Motor neuron (in vitro differentiated cells): Measurements from ENCODE around the gene GET3. TPM values are rescaled to one million over a fixed set of nuclear protein-coding genes. Genes with fewer than 3 reads are reported as not detected.
A peak's percentile ranks its signal among the peaks of the same experiment; 100 is the strongest.
"Not testable (repeated sequence)": the region's sequence is repeated elsewhere in the genome, so short reads cannot be mapped to it uniquely, and the experiment has no call there.

ENCODE experiments used
- ATAC-seq, 8 experiments: fragments of 200-7000 bp; cut with Tn5 transposase; replicated peaks in 6 of 8; 2 replicates each; pipeline ENCODE4 v1.8.0; 2021; ENCODE audit warnings: mild to moderate bottlenecking in 8 of 8, moderate library complexity in 8 of 8
- H3K27ac ChIP-seq, 2 donors: fragments of 250-450 bp; sonication (Bioruptor Pico); 2 replicates each; pipeline ENCODE4 v1.9.0; 2021; ENCODE audit warnings: antibody characterized with exemption in 2 of 2, mild to moderate bottlenecking in 2 of 2, moderate library complexity in 1 of 2
- H3K4me1 ChIP-seq, 2 donors: fragments of 250-450 bp; sonication (Bioruptor Pico); replicated peaks in 1 of 2; 2 replicates each; pipeline ENCODE4 v1.6.1; 2021; ENCODE audit warnings: antibody characterized with exemption in 2 of 2, mild to moderate bottlenecking in 2 of 2, moderate library complexity in 1 of 2
- H3K4me3 ChIP-seq, 5 donors: fragments of 250-450 bp; sonication (Bioruptor Pico); 2 replicates each; pipeline ENCODE4 v1.9.0; 2021; ENCODE audit warnings: antibody characterized with exemption in 5 of 5, mild to moderate bottlenecking in 5 of 5, moderate library complexity in 4 of 5
- WGBS, 10 experiments: fragments of 450-650 bp; shearing (Covaris generic); methylation state at CpG; one replicate each; pipeline ENCODE4 v1.0.0; 2022; 5-methylcytosine and 5-hydroxymethylcytosine counted together
- in situ Hi-C, 9 experiments: fragments of 400-800 bp; cut with MboI; loops; one replicate each; pipeline ENCODE4 v1.15.0; 2021; ENCODE audit warnings: low sequenced_read_pairs in 9 of 9, low pct_unique_long_range_greater_than_20kb in 2 of 9; ENCODE audit not compliant: unreplicated experiment in 9 of 9
- total RNA-seq, 8 experiments: library from RNA; unstranded; fragments of 300-600 nt; gene quantifications; 2 replicates each; pipeline versions ENCODE4 v1.2.3 to v1.2.4, GENCODE V29; 2022

Gene GET3
- total RNA-seq, 8 experiments from 2014 or later = 43.3 to 94.2 (median 62.3) TPM

GRCh38 chr19:12720851-12721655 is 16.2 kb upstream of the GET3 start:
- peak in 4 of 8 experiments; percentile 6 to 24 (median 6) for ATAC-seq
- Histone ChIP-seq H3K4me1 (peaks cover 8 to 16% of the 10 kb centered on the region in 2 donors), H3K4me3 (peak overlapping the region; percentile 74 to 94 (median 92)), H3K27ac (peak overlapping the region; percentile 92 to 94)
- in situ Hi-C loops = no loop called here
- 0 to 40% (median 8%) methylated on average over 1 to 17 of the region's 59 CpGs; no CpG with 5 or more reads in 5 of the 10 experiments for WGBS, 10 experiments

DNA sequence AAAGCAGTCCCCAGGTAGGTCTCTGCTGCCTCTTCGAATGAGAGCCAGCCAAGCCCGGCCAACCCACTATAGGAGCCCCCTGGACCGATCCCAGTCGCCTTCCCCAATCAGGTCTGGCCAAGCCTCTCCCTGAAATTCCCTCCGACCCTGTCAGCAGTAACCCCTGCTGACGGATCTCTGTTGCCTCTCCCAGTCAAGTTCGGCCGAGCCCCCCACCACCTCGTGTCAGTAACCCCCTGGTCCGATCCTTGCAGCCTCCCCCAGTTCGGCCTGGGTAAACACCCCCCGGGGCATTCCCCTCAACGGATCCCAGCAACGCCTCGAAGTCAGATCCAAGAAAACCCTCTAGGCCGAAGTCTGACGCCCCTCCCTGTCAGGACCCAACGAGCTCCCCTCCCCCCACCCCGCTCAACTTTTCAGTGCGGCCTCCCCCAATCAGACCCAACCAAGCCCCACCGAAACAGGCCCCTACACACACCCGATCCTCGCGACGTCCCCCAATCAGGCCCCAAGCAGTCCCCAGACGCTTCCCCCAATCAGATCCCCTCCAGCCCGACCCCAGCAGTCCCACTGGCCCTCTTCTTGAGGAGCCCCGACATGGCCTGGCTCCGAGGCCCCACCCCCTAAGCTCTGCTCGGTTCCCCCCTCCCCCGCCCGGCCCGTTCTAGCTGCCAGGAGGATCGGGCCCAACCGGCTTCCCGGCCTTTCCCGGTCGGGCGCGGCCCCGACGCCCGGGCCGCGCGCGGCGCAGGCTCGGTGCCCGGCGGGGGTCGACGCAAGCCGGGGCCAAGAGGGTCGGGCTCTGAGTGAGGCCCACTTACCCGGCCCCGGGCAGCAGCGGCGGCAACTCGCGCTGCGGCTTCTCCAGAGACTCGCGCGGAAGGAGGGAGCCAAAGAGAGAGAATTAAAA is 15.4 kb upstream of the GET3 start:
- peak; percentile 30 to 70 (median 66) for ATAC-seq
- peak overlapping the region; percentile 92 to 94 for H3K27ac ChIP-seq
- in situ Hi-C loops = no loop called here
- H3K4me1 ChIP-seq = peaks cover 8 to 16% of the 10 kb centered on the region in 2 donors
- H3K4me3 ChIP-seq = peak overlapping the region; percentile 74 to 94 (median 92)
- 0 to 40% (median 2%) methylated on average over 1 to 17 of the region's 65 CpGs; no CpG with 5 or more reads in 2 of the 10 experiments for WGBS, 10 experiments

DNA sequence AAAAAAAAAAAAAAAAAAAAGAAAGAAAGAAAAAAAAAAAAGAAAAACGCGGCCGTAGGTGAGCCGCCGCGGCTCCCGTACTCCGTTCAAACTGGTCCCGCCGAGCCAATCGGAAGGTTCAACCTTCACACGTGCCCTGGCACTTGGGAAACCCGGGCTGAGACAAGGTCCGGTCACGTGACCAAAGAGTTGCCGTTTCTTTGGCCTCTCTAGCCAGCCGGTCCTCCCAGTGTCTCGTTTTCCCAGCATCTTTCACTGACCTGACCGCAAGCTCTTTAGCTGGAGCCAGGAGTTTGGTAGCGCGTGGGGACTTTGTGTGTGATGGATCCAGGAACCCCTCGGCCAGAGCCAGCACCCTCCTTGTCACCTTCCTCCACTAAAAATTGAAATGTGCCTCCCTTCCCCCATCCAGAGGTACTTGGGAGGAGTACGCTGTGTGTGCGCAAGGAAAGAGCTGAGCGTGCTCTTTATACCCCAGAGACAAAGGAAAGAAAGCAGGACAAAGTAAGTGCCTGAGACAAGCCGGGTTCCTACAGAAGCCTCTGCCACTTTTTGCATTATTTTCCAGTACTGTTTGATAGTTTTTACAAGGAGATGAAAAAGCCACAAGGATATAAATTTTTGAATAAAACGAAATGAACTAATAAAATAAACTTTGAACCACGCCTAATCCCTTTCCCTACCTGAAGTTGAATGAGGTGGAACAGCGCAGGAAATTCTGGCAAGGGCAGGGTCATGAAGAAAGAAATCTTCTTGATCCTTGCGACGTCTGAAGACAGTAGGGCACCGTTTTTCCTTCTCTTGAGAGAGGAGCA is 14.5 kb upstream of the GET3 start:
- peak overlapping the region; percentile 92 to 94 for H3K27ac ChIP-seq
- peaks cover 8 to 16% of the 10 kb centered on the region in 2 donors for H3K4me1 ChIP-seq
- in situ Hi-C loops = no loop called here
- H3K4me3 ChIP-seq = peak overlapping the region; percentile 74 to 94 (median 92)
- peak; percentile 69 to 91 (median 86) for ATAC-seq
- WGBS, 10 experiments = 0 to 2% (median 1%) methylated on average over 10 to 25 of the region's 32 CpGs; no CpG with 5 or more reads in 1 of the 10 experiments

- in situ Hi-C loops = no loop called here
- WGBS, 10 experiments = 0 to 7% (median 0%) methylated on average over 2 to 5 of the region's 7 CpGs; no CpG with 5 or more reads in 2 of the 10 experiments
- ATAC-seq = peak in 3 of 8 experiments; percentile 6 to 8 (median 7)
- H3K27ac ChIP-seq = peak overlapping the region in 1 of 2 donors; percentile 27
- H3K4me3 ChIP-seq = peak overlapping the region; percentile 74 to 94 (median 92)
- H3K4me1 ChIP-seq = peaks cover 8 to 16% of the 10 kb centered on the region in 2 donors
These were observed 14.0 kb upstream of the GET3 start for GRCh38 chr19:12723381-12723640.

- peaks cover 8 to 16% of the 10 kb centered on the region in 2 donors for H3K4me1 ChIP-seq
- peak within 1 kb of the TSS; percentile 74 to 94 (median 92) for H3K4me3 ChIP-seq
- in situ Hi-C loops = no loop called here
- ATAC-seq = peak; percentile 12 to 57 (median 28)
- WGBS, 10 experiments = 0 to 36% (median 8%) methylated on average over 2 to 22 of the region's 28 CpGs; no CpG with 5 or more reads in 1 of the 10 experiments
- peak within 1 kb of the TSS; percentile 27 to 49 for H3K27ac ChIP-seq
These were observed 13.5 kb upstream of the GET3 start, which contains the start of gene TNPO2 for GRCh38 chr19:12723641-12724426. Gene TNPO2 (minus strand): TSS chr19:12723932. CDS start chr19:12720977, 2,955 bp downstream.

DNA sequence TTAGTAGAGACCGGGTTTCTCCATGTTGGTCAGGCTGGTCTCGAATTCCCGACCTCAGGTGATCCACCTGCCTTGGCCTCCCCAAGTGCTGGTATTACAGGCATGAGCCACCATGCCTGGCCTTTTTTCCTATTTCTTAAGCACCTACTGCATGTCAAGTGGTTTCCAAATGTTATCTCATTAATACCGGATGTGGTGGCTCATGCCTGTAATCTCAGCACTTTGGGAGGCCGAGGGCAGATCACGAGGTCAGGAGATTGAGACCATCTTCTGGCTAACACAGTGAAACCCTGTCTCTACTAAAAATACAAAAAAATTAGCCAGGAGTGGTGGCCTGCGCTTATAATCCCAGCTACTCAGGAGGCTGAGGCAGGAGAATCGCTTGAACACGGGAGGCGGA is 11.7 kb upstream of the GET3 start:
- in situ Hi-C loops, H3K27ac ChIP-seq, ATAC-seq, H3K4me3 ChIP-seq, H3K4me1 ChIP-seq: not testable (repeated sequence)
- WGBS, 10 experiments = 85 to 100% (median 98%) methylated on average over 1 to 10 of the region's 10 CpGs; no CpG with 5 or more reads in 1 of the 10 experiments

- 75 to 100% (median 100%) methylated on average over 1 to 2 of the region's 2 CpGs; no CpG with 5 or more reads in 4 of the 10 experiments for WGBS, 10 experiments
- no peak for ATAC-seq
- Histone ChIP-seq H3K4me1 (peaks cover 0 to 5% of the 10 kb centered on the region in 2 donors), H3K4me3 (no peak overlapping the region), H3K27ac (no peak overlapping the region)
- in situ Hi-C loops = no loop called here
These were observed 10.3 kb upstream of the GET3 start for GRCh38 chr19:12726988-12727316.

GRCh38 chr19:12727745-12728433 is 9.4 kb upstream of the GET3 start:
- WGBS, 10 experiments = 85 to 100% (median 100%) methylated on average over 1 to 4 of the region's 9 CpGs; no CpG with 5 or more reads in 4 of the 10 experiments
- H3K27ac ChIP-seq = no peak overlapping the region
- H3K4me1 ChIP-seq = peaks cover 4 to 9% of the 10 kb centered on the region in 2 donors
- no peak overlapping the region for H3K4me3 ChIP-seq
- in situ Hi-C loops = no loop called here
- no peak for ATAC-seq

DNA sequence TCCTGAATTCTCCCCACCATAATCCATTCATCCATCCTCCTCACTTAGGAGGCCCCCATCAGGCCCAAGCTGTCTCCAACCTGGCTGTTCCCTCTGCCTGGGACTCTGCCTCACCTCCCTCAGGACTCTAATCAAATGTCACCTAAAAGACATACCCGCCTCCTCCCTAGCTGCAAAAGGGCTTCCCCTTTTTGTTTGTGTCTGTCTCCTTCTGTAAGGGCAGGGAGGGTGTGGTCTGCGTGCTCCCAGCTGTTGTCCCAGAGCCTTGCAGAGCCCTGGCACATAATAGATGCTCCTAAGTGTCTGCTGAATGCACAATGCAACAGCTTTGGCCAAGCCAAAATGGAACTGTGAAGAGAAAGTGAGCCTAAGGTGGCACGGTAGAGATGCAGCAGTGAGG is 7.2 kb upstream of the GET3 start:
- Histone ChIP-seq H3K4me1 (peaks cover 10 to 12% of the 10 kb centered on the region in 2 donors), H3K4me3 (no peak overlapping the region), H3K27ac (no peak overlapping the region)
- whole genome bisulfite sequencing, 10 experiments = 72 to 100% (median 88%) methylated on average over 1 to 3 of the region's 3 CpGs; no CpG with 5 or more reads in 6 of the 10 experiments
- in situ Hi-C loops = no loop called here
- ATAC-seq = no peak

DNA sequence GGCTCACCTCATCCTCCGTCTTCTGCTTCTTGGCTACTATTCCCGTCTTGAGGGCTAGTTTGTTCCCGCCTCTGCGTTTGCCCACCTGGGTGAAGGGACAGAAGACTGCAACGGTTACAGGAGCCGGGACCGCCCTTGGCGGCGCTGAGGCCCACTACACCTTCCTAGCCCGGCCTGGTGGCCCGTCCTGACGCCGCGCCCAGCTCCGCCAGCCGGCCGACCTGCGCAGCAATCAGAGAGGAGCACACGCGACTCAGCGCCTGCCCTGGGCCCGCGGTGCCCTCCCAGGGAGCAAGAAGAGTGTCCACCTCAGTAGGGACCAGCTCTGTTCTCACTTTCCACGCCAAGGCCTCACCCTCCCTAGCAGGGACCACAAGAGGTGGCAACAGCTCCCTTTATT is 6.0 kb upstream of the GET3 start:
- Histone ChIP-seq H3K4me3 (no peak overlapping the region), H3K27ac (no peak overlapping the region), H3K4me1 (peaks cover 13 to 16% of the 10 kb centered on the region in 2 donors)
- 94 to 100% (median 100%) methylated on average over 1 to 11 of the region's 24 CpGs; no CpG with 5 or more reads in 6 of the 10 experiments for WGBS, 10 experiments
- ATAC-seq = no peak
- in situ Hi-C loops = no loop called here
